Colonic mucosa (tissue), 4 donors: Measurements from ENCODE around the gene ADM2. TPM values are rescaled to one million over a fixed set of nuclear protein-coding genes. Genes with fewer than 3 reads are reported as not detected.
A peak's percentile ranks its signal among the peaks of the same experiment; 100 is the strongest.

Experiments used
- DNase-seq: peaks from one replicate; pipeline ENCODE4 v3.0.0-alpha.2; 2020
- H3K27ac ChIP-seq: fragments of 200-600 bp; one replicate; pipeline ENCODE4 v1.8.0; 2021
- H3K27me3 ChIP-seq: fragments of 200-600 bp; one replicate; pipeline ENCODE4 v1.8.0; 2021
- H3K36me3 ChIP-seq: fragments of 200-600 bp; one replicate; pipeline ENCODE4 v1.8.0; 2021
- H3K4me1 ChIP-seq: fragments of 200-600 bp; one replicate; pipeline ENCODE4 v1.8.0; 2021; ENCODE audit warnings: mild to moderate bottlenecking
- H3K4me3 ChIP-seq: fragments of 200-600 bp; one replicate; pipeline ENCODE4 v1.8.0; 2021
- H3K9ac ChIP-seq, 2 donors: one replicate each; pipeline ENCODE4 v1.7.0; 2013; ENCODE audit warnings: control low read depth in 2 of 2, low read depth in 2 of 2, low read length in 2 of 2
- H3K9me3 ChIP-seq: fragments of 200-600 bp; one replicate; pipeline ENCODE4 v1.8.0; 2021
- CTCF ChIP-seq: fragments of 200-600 bp; IDR thresholded peaks from one replicate; pipeline ENCODE4 v1.8.0; 2022; ENCODE audit warnings: antibody characterized with exemption, mild to moderate bottlenecking
- intact Hi-C: fragments of 100-400 bp; cut with DNase I; formaldehyde crosslinking; loops from one replicate; pipeline ENCODE4 v1.14.1; 2022
- total RNA-seq, 2 donors: library from RNA; stranded (reverse); fragmentation: NEBNext Ultra II Directional in 1 of 2; extraction: Animal tissue kit (Norgen Biotek cat#: 25700) in 1 of 2; gene quantifications; one replicate each; pipeline ENCODE4 v1.2.1, GENCODE V29; 2021
- donor health status: healthy.
- donor health status: DM: no; HTN: no; CAD: no.
- donor health status: DM: no; HTN: no; CAD: no.

The ADM2 gene
- total RNA-seq, 2 donors from 2014 or later = 4.4 to 5.1 TPM

GRCh38 chr22:50471197-50471847 is 10.0 kb upstream of the ADM2 start:
- Histone ChIP-seq H3K27me3 (no peaks in the 10 kb centered on the region), H3K9me3 (no peaks in the 10 kb centered on the region), H3K9ac (peak overlapping the region; percentile 64 to 81), H3K4me1 (peaks cover 49% of the 10 kb centered on the region), H3K27ac (peak overlapping the region; percentile 91), H3K4me3 (peak overlapping the region; percentile 1), H3K36me3 (peaks cover 10% of the 10 kb centered on the region)
- intact Hi-C loops = no loop called here
- no peak for TF ChIP-seq CTCF
- no peak for DNase-seq

- Histone ChIP-seq H3K9ac (peak overlapping the region in 1 of 2 donors; percentile 81), H3K4me3 (no peak overlapping the region), H3K27ac (peak overlapping the region; percentile 91), H3K9me3 (no peaks in the 10 kb centered on the region), H3K4me1 (peaks cover 49% of the 10 kb centered on the region), H3K27me3 (no peaks in the 10 kb centered on the region), H3K36me3 (peaks cover 5% of the 10 kb centered on the region)
- no peak for DNase-seq
- intact Hi-C loops = no loop called here
- no peak for TF ChIP-seq CTCF
Observed at GRCh38 chr22:50471962-50472361, 9.4 kb upstream of the ADM2 start.

GRCh38 chr22:50473088-50473487 is 8.3 kb upstream of the ADM2 start:
- no peaks in the 10 kb centered on the region for H3K9me3 ChIP-seq
- H3K4me1 ChIP-seq = peaks cover 49% of the 10 kb centered on the region
- DNase-seq = peak; percentile 46
- peak overlapping the region; percentile 93 for H3K4me3 ChIP-seq
- intact Hi-C loops = no loop called here
- H3K27ac ChIP-seq = no peak overlapping the region
- TF ChIP-seq CTCF = no peak
- no peaks in the 10 kb centered on the region for H3K36me3 ChIP-seq
- no peaks in the 10 kb centered on the region for H3K27me3 ChIP-seq
- peak overlapping the region in 1 of 2 donors; percentile 82 for H3K9ac ChIP-seq

GRCh38 chr22:50473855-50474671 is 7.3 kb upstream of the ADM2 start:
- Histone ChIP-seq H3K27me3 (no peaks in the 10 kb centered on the region), H3K36me3 (no peaks in the 10 kb centered on the region), H3K4me3 (peak overlapping the region; percentile 93), H3K9me3 (no peaks in the 10 kb centered on the region), H3K4me1 (peaks cover 48% of the 10 kb centered on the region), H3K27ac (peak overlapping the region; percentile 65), H3K9ac (peak overlapping the region; percentile 81 to 82)
- TF ChIP-seq CTCF = no peak
- intact Hi-C loops = no loop called here
- DNase-seq = peak; percentile 47

- intact Hi-C loops = no loop called here
Observed at GRCh38 chr22:50474710-50475651, 6.4 kb upstream of the ADM2 start, which contains the start of gene SBF1. SBF1 (minus strand) TSS chr22:50475035; CDS start chr22:50474840, 195 bp downstream.

More at GRCh38 chr22:50474710-50475651, 6.4 kb upstream of the ADM2 start, which contains the start of gene SBF1:
- peaks cover 1% of the 10 kb centered on the region for H3K27me3 ChIP-seq
- no peaks in the 10 kb centered on the region for H3K36me3 ChIP-seq
- peak within 1 kb of the TSS; percentile 65 for H3K27ac ChIP-seq
- DNase-seq = peak; percentile 91
- H3K9ac ChIP-seq = peak within 1 kb of the TSS; percentile 82 to 89
- H3K4me3 ChIP-seq = peak within 1 kb of the TSS; percentile 93
- no peak for TF ChIP-seq CTCF
- H3K9me3 ChIP-seq = no peaks in the 10 kb centered on the region
- peaks cover 42% of the 10 kb centered on the region for H3K4me1 ChIP-seq
